ENCODE data around the gene ARL5A. TPM values are rescaled to one million over a fixed set of nuclear protein-coding genes. Genes with fewer than 3 reads are reported as not detected.

ARL5A gene
- total and polyA plus RNA-seq, 2 donors (not counting 1 experiment from before 2014, with no cell fraction given): 29.8 to 40.3 TPM

DNA sequence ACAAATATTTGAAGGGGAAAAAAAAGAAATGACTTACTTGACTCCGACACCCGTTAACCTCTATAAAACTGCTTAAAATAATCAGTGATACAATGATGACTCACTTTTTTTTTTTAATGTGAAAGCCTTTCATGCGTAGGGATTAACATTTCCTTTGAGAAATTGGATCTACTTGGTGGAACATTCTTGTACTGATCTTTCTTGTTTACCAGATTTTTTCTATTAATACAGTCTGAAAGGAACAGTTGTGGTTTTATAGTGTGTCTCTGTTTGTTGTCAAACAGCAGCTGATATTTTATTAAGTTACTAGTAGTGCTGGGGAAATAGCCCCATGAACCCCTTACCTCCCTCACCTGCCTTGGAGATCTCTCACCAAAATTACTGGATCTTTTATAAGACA lies 53.7 kb downstream of the ARL5A start:
- Histone ChIP-seq H3K4me2 (ENCODE audit: extremely low read depth, insufficient read depth, low read length) (no peak overlapping the region), H3K27ac (ENCODE audit: insufficient read depth, low read length) (peak overlapping the region; percentile 41), H3K27me3 (ENCODE audit: control insufficient read depth, insufficient read depth, low read length) (no peaks in the 10 kb centered on the region), H3K36me3 (ENCODE audit: control insufficient read depth, insufficient read depth, low read length) (no peaks in the 10 kb centered on the region), H3K9me3 (ENCODE audit: control insufficient read depth, insufficient read depth, low read depth, low read length) (no peaks in the 10 kb centered on the region), H2AFZ (ENCODE audit: low read length) (no peak overlapping the region), H3K4me1 (ENCODE audit: control insufficient read depth, extremely low read depth, insufficient read depth, low read length) (peaks cover 12% of the 10 kb centered on the region), H3K79me2 (ENCODE audit: control insufficient read depth, insufficient read depth, low read length) (no peaks in the 10 kb centered on the region), H4K20me1 (ENCODE audit: control insufficient read depth, extremely low read depth, insufficient read depth, low read length) (no peaks in the 10 kb centered on the region), H3K4me3 (replicated peaks in 1 of 4; ENCODE audit: control extremely low read depth in 1 of 4, insufficient read depth in 1 of 4, low read depth in 3 of 4, low read length in 4 of 4) (no peak overlapping the region), H3K9ac (ENCODE audit: insufficient read depth, low read length) (no peak overlapping the region)
- peak; percentile 82 to 85 for DNase-seq (ENCODE audit: low read depth in 2 of 2)
- TF ChIP-seq CTCF (conservative IDR thresholded peaks at IDR 0.05 in 1 of 2, IDR thresholded peaks at IDR 0.05 in 1 of 2; ENCODE audit: low read depth in 1 of 2, low read length in 2 of 2) (no peak), EZH2 (IDR thresholded peaks at IDR 0.05; ENCODE audit: low read length, missing control alignments) (no peak)

DNA sequence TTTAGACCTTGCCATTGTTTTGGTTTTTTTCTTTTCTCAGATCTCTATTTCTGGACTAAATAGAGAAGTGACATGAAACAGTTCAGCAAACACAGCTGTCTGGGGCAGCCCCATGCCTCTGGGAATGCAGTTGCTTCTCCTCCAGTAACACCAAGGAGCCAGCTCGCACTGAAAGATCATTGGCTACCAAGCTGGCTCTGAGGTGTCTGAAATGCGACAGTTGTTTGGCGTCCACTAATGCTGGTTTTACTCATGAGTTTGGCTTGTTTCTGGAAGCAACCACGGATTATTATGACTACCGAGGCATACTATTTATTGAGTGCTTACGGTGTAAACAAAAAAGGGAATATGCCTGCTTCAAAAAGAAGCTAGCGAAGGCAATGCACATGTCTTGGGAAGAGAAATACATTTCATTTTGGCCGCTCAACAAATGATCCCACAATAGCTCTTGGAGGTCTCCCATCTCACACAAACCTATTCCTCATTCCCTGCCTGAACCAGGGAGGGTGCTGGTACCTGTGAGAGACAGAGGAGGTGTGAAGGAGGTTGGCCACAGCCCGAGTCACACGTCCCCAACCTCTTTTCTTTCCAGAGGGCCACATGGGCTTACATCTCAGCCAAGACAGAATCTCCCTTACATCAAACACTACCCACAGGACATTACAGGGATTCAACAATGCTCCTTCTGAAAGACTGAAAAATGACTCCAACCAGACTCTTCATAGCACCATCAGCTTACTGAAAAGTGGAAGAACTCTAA lies 56.4 kb downstream of the ARL5A start:
- TF ChIP-seq CTCF (conservative IDR thresholded peaks at IDR 0.05 in 1 of 2, IDR thresholded peaks at IDR 0.05 in 1 of 2; ENCODE audit: low read depth in 1 of 2, low read length in 2 of 2): no peak
- no peak for TF ChIP-seq EZH2 (IDR thresholded peaks at IDR 0.05; ENCODE audit: low read length, missing control alignments)
- H3K9ac ChIP-seq (ENCODE audit: insufficient read depth, low read length): no peak overlapping the region

DNA sequence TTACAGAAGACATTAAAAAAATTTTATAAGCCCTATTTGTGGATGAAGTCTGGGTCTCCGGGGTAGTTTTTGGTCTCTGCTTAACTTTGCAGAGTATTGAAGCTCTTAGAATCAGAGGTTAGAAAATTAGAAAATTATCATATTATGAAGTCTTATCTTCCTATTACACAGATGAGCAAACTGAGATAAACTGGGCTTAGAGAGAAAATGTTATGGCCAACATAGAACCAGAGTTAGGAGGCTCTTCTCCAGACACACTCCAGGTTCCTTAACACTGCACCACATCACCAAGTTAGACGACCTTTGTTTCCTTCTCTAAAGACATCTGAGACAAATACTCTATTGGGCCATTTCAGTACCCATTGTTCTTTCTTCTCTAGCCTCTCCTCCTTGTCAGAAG lies 57.2 kb downstream of the ARL5A start:
- TF ChIP-seq CTCF (conservative IDR thresholded peaks at IDR 0.05 in 1 of 2, IDR thresholded peaks at IDR 0.05 in 1 of 2; ENCODE audit: low read depth in 1 of 2, low read length in 2 of 2) (no peak), EZH2 (IDR thresholded peaks at IDR 0.05; ENCODE audit: low read length, missing control alignments) (no peak)

More for the DNA sequence above, 56.4 kb downstream of the ARL5A start:
- peak; percentile 67 to 95 for DNase-seq (ENCODE audit: low read depth in 2 of 2)
- Histone ChIP-seq H3K27me3 (ENCODE audit: control insufficient read depth, insufficient read depth, low read length) (no peaks in the 10 kb centered on the region), H3K9me3 (ENCODE audit: control insufficient read depth, insufficient read depth, low read depth, low read length) (no peaks in the 10 kb centered on the region), H3K79me2 (ENCODE audit: control insufficient read depth, insufficient read depth, low read length) (no peaks in the 10 kb centered on the region), H2AFZ (ENCODE audit: low read length) (no peak overlapping the region), H4K20me1 (ENCODE audit: control insufficient read depth, extremely low read depth, insufficient read depth, low read length) (no peaks in the 10 kb centered on the region), H3K4me1 (ENCODE audit: control insufficient read depth, extremely low read depth, insufficient read depth, low read length) (peaks cover 12% of the 10 kb centered on the region), H3K27ac (ENCODE audit: insufficient read depth, low read length) (peak overlapping the region; percentile 15), H3K36me3 (ENCODE audit: control insufficient read depth, insufficient read depth, low read length) (no peaks in the 10 kb centered on the region), H3K4me3 (replicated peaks in 1 of 4; ENCODE audit: control extremely low read depth in 1 of 4, insufficient read depth in 1 of 4, low read depth in 3 of 4, low read length in 4 of 4) (no peak overlapping the region), H3K4me2 (ENCODE audit: extremely low read depth, insufficient read depth, low read length) (no peak overlapping the region)

More for the DNA sequence above, 57.2 kb downstream of the ARL5A start:
- Histone ChIP-seq H3K4me2 (ENCODE audit: extremely low read depth, insufficient read depth, low read length) (no peak overlapping the region), H2AFZ (ENCODE audit: low read length) (no peak overlapping the region), H3K4me1 (ENCODE audit: control insufficient read depth, extremely low read depth, insufficient read depth, low read length) (peaks cover 12% of the 10 kb centered on the region), H4K20me1 (ENCODE audit: control insufficient read depth, extremely low read depth, insufficient read depth, low read length) (no peaks in the 10 kb centered on the region), H3K4me3 (replicated peaks in 1 of 4; ENCODE audit: control extremely low read depth in 1 of 4, insufficient read depth in 1 of 4, low read depth in 3 of 4, low read length in 4 of 4) (no peak overlapping the region), H3K79me2 (ENCODE audit: control insufficient read depth, insufficient read depth, low read length) (no peaks in the 10 kb centered on the region), H3K9me3 (ENCODE audit: control insufficient read depth, insufficient read depth, low read depth, low read length) (no peaks in the 10 kb centered on the region), H3K9ac (ENCODE audit: insufficient read depth, low read length) (no peak overlapping the region), H3K27ac (ENCODE audit: insufficient read depth, low read length) (no peak overlapping the region), H3K27me3 (ENCODE audit: control insufficient read depth, insufficient read depth, low read length) (no peaks in the 10 kb centered on the region), H3K36me3 (ENCODE audit: control insufficient read depth, insufficient read depth, low read length) (no peaks in the 10 kb centered on the region)
- no peak for DNase-seq (ENCODE audit: low read depth in 2 of 2)

Measured in fibroblast of lung (primary cell).